ENCODE results near the gene CRIP3. TPM values are rescaled to one million over a fixed set of nuclear protein-coding genes. Genes with fewer than 3 reads are reported as not detected.

CRIP3 gene
- total and polyA plus RNA-seq, 2 of the 13 experiments (the other 11 are each of a cell fraction or from before 2014, with no cell fraction given) = 6.3 to 9.3 TPM

DNA sequence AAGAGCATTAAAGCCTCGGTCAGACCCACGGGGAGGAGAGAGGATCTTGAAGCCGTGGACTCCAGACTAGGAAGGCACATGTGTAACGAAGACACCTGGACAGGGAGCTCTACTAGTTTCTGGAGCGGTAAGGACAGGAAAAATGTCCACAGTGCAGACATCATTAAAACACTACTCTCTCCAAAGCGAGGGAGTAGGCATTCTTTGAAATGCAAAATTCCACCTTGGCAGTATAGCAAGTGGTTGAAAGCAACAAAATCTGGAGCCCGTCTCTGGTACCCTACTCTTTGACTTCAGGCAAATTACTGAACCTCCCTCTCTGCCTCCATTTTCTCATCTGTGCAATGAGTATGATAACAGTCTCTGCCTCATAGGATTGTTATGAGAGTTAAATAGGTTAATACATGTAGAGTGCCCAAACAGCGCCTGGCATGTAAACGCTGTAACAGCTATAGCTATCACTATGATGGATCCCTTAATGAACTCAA is 408 bp upstream of the CRIP3 start (continued):
- TF ChIP-seq SRSF1 (optimal IDR thresholded peaks at IDR 0.05; ENCODE audit: low read depth, low read length) (no peak), ZNF430 (CRISPR knock-in tag; IDR thresholded peaks at IDR 0.05) (no peak), GATA4 (IDR thresholded peaks at IDR 0.05; ENCODE audit: borderline replicate concordance, low read depth) (no peak), ZNF678 (CRISPR knock-in tag; IDR thresholded peaks at IDR 0.05) (no peak), ZNF263 (CRISPR knock-in tag; IDR thresholded peaks at IDR 0.05) (no peak), TOE1 (CRISPR knock-in tag; IDR thresholded peaks at IDR 0.05) (0 out of 2 replicates have a peak, but pooled peaks have one; percentile 15), ZNF383 (CRISPR knock-in tag; IDR thresholded peaks at IDR 0.05; ENCODE audit: borderline replicate concordance) (0 out of 2 replicates have a peak, but pooled peaks have one; percentile 14), ZNF446 (CRISPR knock-in tag; IDR thresholded peaks at IDR 0.05) (no peak), NR2C2 (CRISPR knock-in tag; IDR thresholded peaks at IDR 0.05; ENCODE audit: borderline replicate concordance) (no peak), SALL2 (CRISPR knock-in tag; IDR thresholded peaks at IDR 0.05) (no peak), ZNF20 (CRISPR knock-in tag; IDR thresholded peaks at IDR 0.05) (no peak), POLR2AphosphoS2 (IDR thresholded peaks at IDR 0.05; ENCODE audit: low read depth, low read length) (no peak), ZNF274 (CRISPR knock-in tag; IDR thresholded peaks at IDR 0.05) (no peak), PCBP1 (IDR thresholded peaks at IDR 0.05; ENCODE audit: borderline replicate concordance, low read depth, low read length) (no peak), ZSCAN22 (CRISPR knock-in tag; IDR thresholded peaks at IDR 0.05) (no peak), MEF2D (CRISPR knock-in tag; IDR thresholded peaks at IDR 0.05) (no peak), BORCS8-MEF2B (CRISPR knock-in tag; IDR thresholded peaks at IDR 0.05) (no peak), MIER3 (CRISPR knock-in tag; IDR thresholded peaks at IDR 0.05; ENCODE audit: borderline replicate concordance) (no peak), ZNF615 (CRISPR knock-in tag; IDR thresholded peaks at IDR 0.05; ENCODE audit: borderline replicate concordance) (peak; percentile 86; the same call in 1 of the 2 replicates), ZMAT3 (CRISPR knock-in tag; conservative IDR thresholded peaks at IDR 0.05) (no peak), ZBTB42 (CRISPR knock-in tag; IDR thresholded peaks at IDR 0.05) (no peak), HCFC1 (IDR thresholded peaks at IDR 0.05; ENCODE audit: low read depth, low read length) (no peak), ZNF883 (CRISPR knock-in tag; IDR thresholded peaks at IDR 0.05; ENCODE audit: not compliant biosample characterization) (peak; percentile 14), CHD4 (IDR thresholded peaks at IDR 0.05; ENCODE audit: borderline replicate concordance, low read length) (no peak), DNMT3B (CRISPR knock-in tag; conservative IDR thresholded peaks at IDR 0.05) (no peak), TBX3 (IDR thresholded peaks at IDR 0.05; ENCODE audit: borderline replicate concordance) (no peak), YEATS4 (CRISPR knock-in tag; IDR thresholded peaks at IDR 0.05; ENCODE audit: borderline replicate concordance) (no peak), CENPX (CRISPR knock-in tag; IDR thresholded peaks at IDR 0.05) (no peak)
- TF ChIP-seq, protein P1, sequence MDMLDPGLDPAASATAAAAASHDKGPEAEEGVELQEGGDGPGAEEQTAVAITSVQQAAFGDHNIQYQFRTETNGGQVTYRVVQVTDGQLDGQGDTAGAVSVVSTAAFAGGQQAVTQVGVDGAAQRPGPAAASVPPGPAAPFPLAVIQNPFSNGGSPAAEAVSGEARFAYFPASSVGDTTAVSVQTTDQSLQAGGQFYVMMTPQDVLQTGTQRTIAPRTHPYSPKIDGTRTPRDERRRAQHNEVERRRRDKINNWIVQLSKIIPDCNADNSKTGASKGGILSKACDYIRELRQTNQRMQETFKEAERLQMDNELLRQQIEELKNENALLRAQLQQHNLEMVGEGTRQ (IDR thresholded peaks at IDR 0.05; ENCODE audit: low read depth, low read length) = no peak
- TF ChIP-seq, protein P1 (CRISPR knock-in tag; IDR thresholded peaks at IDR 0.05; ENCODE audit: borderline replicate concordance) = no peak
- TF ChIP-seq, protein P2, sequence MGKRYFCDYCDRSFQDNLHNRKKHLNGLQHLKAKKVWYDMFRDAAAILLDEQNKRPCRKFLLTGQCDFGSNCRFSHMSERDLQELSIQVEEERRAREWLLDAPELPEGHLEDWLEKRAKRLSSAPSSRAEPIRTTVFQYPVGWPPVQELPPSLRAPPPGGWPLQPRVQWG (CRISPR knock-in tag; IDR thresholded peaks at IDR 0.05; ENCODE audit: borderline replicate concordance, low read depth) = no peak
- TF ChIP-seq, protein P3, sequence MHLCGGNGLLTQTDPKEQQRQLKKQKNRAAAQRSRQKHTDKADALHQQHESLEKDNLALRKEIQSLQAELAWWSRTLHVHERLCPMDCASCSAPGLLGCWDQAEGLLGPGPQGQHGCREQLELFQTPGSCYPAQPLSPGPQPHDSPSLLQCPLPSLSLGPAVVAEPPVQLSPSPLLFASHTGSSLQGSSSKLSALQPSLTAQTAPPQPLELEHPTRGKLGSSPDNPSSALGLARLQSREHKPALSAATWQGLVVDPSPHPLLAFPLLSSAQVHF (CRISPR knock-in tag; IDR thresholded peaks at IDR 0.05) = no peak
